Upper lobe of left lung (tissue), 4 donors: ENCODE measurements around the gene CEP57.

Experiments
- EP300 ChIP-seq, 4 donors: sonication (generic); formaldehyde crosslinking; IDR thresholded peaks; one replicate each; pipeline ENCODE4 v1.5.1; 2017; ENCODE audit warnings: antibody characterized with exemption in 4 of 4, control low read depth in 2 of 4
- POLR2A ChIP-seq, 4 donors: fragments of 450-650 bp; IDR thresholded peaks; one replicate each; pipeline ENCODE4 v1.5.1; 2016 to 2017; ENCODE audit warnings: antibody characterized with exemption in 4 of 4, mild to moderate bottlenecking in 2 of 4
- POLR2AphosphoS5 ChIP-seq, 2 donors: sonication (generic); formaldehyde crosslinking; IDR thresholded peaks; one replicate each; pipeline ENCODE4 v1.5.1; 2017; ENCODE audit warnings: antibody characterized with exemption in 2 of 2
- TF ChIP-seq, protein P1 (sequence below), 6 experiments: fragments of 450-650 bp in 4 of 6; fragments of 200-600 bp in 2 of 6; sonication (generic) in 2 of 6; IDR thresholded peaks; one replicate each; pipeline ENCODE4 v1.5.1; 2016 to 2019; ENCODE audit warnings: antibody characterized with exemption in 6 of 6

DNA sequence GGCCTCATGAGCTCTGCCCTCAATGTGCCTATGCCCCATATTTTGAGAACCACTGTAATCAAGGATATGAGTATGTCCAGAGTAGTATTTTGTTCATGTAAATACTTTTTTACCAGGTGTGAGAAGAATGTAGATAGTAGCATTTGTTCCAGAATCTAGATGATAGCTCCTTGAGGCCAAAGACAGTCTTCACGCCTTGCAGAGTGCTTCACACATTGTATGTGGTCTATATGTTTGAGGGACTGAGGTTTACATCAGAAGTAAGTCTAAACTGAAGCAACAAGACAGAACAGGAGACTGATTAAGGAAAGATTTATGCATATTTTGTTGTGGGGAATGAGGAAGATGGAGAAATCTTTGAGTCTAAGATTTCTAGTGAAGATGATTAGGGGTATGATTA lies 12.5 kb downstream of the CEP57 start:
- TF ChIP-seq POLR2AphosphoS5 (IDR thresholded peaks at IDR 0.05) (no peak), EP300 (IDR thresholded peaks at IDR 0.05) (no peak), POLR2A (IDR thresholded peaks at IDR 0.05) (no peak)
- TF ChIP-seq, protein P1, sequence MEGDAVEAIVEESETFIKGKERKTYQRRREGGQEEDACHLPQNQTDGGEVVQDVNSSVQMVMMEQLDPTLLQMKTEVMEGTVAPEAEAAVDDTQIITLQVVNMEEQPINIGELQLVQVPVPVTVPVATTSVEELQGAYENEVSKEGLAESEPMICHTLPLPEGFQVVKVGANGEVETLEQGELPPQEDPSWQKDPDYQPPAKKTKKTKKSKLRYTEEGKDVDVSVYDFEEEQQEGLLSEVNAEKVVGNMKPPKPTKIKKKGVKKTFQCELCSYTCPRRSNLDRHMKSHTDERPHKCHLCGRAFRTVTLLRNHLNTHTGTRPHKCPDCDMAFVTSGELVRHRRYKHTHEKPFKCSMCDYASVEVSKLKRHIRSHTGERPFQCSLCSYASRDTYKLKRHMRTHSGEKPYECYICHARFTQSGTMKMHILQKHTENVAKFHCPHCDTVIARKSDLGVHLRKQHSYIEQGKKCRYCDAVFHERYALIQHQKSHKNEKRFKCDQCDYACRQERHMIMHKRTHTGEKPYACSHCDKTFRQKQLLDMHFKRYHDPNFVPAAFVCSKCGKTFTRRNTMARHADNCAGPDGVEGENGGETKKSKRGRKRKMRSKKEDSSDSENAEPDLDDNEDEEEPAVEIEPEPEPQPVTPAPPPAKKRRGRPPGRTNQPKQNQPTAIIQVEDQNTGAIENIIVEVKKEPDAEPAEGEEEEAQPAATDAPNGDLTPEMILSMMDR (IDR thresholded peaks at IDR 0.05), result no peak
